GM12878 (cell line): ENCODE data around the gene HSPA2. TPM values are rescaled to one million over a fixed set of nuclear protein-coding genes. Genes with fewer than 3 reads are reported as not detected.
A peak's percentile ranks its signal among the peaks of the same experiment; 100 is the strongest.

ENCODE experiments used
- BCLAF1 ChIP-seq: fragments of 450-650 bp; IDR thresholded peaks from 2 replicates; pipeline ENCODE4 v1.6.1; 2017; ENCODE audit warnings: antibody characterized with exemption, mild to moderate bottlenecking, moderate library complexity
- BMI1 ChIP-seq: fragments of 450-650 bp; IDR thresholded peaks from 2 replicates; pipeline ENCODE4 v1.6.1; 2016; ENCODE audit warnings: mild to moderate bottlenecking, moderate library complexity, borderline replicate concordance
- CHD4 ChIP-seq: fragments of 200-600 bp; sonication (generic); IDR thresholded peaks from 2 replicates; pipeline ENCODE4 v1.6.1; 2016; ENCODE audit warnings: mild to moderate bottlenecking
- CUX1 ChIP-seq: IDR thresholded peaks from 2 replicates; pipeline ENCODE4 v1.6.1; 2012; ENCODE audit warnings: improper control_type of control experiment, low read depth, low read length; ENCODE audit not compliant: insufficient replicate concordance
- EP300 ChIP-seq, 2 experiments: fragments of 150-350 bp in 1 of 2; IDR thresholded peaks; 2 replicates each; pipeline ENCODE4 v1.6.1; 2011 to 2012; ENCODE audit warnings: low read depth in 2 of 2, low read length in 2 of 2, borderline replicate concordance in 1 of 2, improper control_type of control experiment in 1 of 2, inconsistent platforms in 1 of 2; ENCODE audit not compliant: control insufficient read depth in 1 of 2
- HDAC2 ChIP-seq: fragments of 200-600 bp; sonication (generic); IDR thresholded peaks from 2 replicates; pipeline ENCODE4 v1.6.1; 2017
- HDAC6 ChIP-seq: fragments of 200-600 bp; sonication (generic); IDR thresholded peaks from one replicate; pipeline ENCODE4 v1.8.0; 2017; ENCODE audit warnings: antibody characterized with exemption; ENCODE audit not compliant: unreplicated experiment
- IRF3 ChIP-seq: fragments of 450-650 bp; IDR thresholded peaks from 2 replicates; pipeline ENCODE4 v1.6.1; 2014; ENCODE audit warnings: mild to moderate bottlenecking
- NKRF ChIP-seq: fragments of 450-650 bp; conservative IDR thresholded peaks from 2 replicates; pipeline ENCODE4 v1.6.1; 2017; ENCODE audit warnings: mild to moderate bottlenecking, moderate library complexity
- NR2F1 ChIP-seq: fragments of 450-650 bp; conservative IDR thresholded peaks from 2 replicates; pipeline ENCODE4 v1.6.1; 2017; ENCODE audit warnings: mild to moderate bottlenecking
- SMC3 ChIP-seq: IDR thresholded peaks from 2 replicates; pipeline ENCODE4 v1.6.1; 2011; ENCODE audit warnings: low read length, improper control_type of control experiment, borderline replicate concordance
- ZNF592 ChIP-seq: fragments of 450-650 bp; IDR thresholded peaks from 2 replicates; pipeline ENCODE4 v1.6.1; 2017; ENCODE audit warnings: mild to moderate bottlenecking, moderate library complexity
- polyA plus RNA-seq, 11 experiments: library from polyadenylated mRNA; depleted of rRNA in 4 of 11; unstranded in 6 of 11; stranded (reverse) in 5 of 11; fragments of >200 nt; fragmentation: Nextera tagmentation in 4 of 11; fragmentation: Illumina TruSeq in 1 of 11; extraction: Ambion mirVana in 4 of 11; extraction: Trizol in 1 of 11; gene quantifications; 1 replicate in 1 of 11; 2 replicates in 10 of 11; pipeline versions ENCODE4 v1.2.1 to v1.2.3, GENCODE V29; 2011 to 2016; ENCODE audit warnings: inconsistent platforms in 2 of 11, missing spikeins in 2 of 11, low read depth in 1 of 11
- total RNA-seq, 4 experiments: library from RNA; depleted of rRNA in 3 of 4; stranded (reverse); fragments of >200 nt in 3 of 4; fragmentation: Illumina TruSeq in 1 of 4; extraction: Trizol in 1 of 4; gene quantifications; 2 replicates each; pipeline versions ENCODE4 v1.2.1 to v1.2.3, GENCODE V29; 2013 to 2021

The HSPA2 gene
- total and polyA plus RNA-seq, 10 of the 15 experiments (the other 5 are each of a cell fraction or from before 2014, with no cell fraction given) = 0.02 to 1.2 (median 0.65) TPM

- TF ChIP-seq CUX1 = no peak
- TF ChIP-seq CHD4 = no peak
- no peak for TF ChIP-seq HDAC2
- no peak for TF ChIP-seq IRF3
- TF ChIP-seq BMI1 = no peak
- TF ChIP-seq ZNF592 = no peak
- TF ChIP-seq BCLAF1 = no peak
- no peak for TF ChIP-seq EP300 (IDR thresholded peaks at IDR 0.05; ENCODE audit: borderline replicate concordance in 1 of 2, control insufficient read depth in 1 of 2, low read depth in 2 of 2, low read length in 2 of 2)
- TF ChIP-seq SMC3 = peak; percentile 76
- TF ChIP-seq NKRF = no peak
- no peak for TF ChIP-seq HDAC6
- no peak for TF ChIP-seq NR2F1
Measured at GRCh38 chr14:64510825-64511671, 29.5 kb upstream of the HSPA2 start (continued).
